ENCODE data around the gene NTMT1.

- TF ChIP-seq CTCF (IDR thresholded peaks at IDR 0.05) = no peak
- TF ChIP-seq ZFX (IDR thresholded peaks at IDR 0.05; ENCODE audit: borderline replicate concordance) = no peak
Measured at GRCh38 chr9:129597355-129598088, 28.4 kb upstream of the NTMT1 start.
